CD4-positive, alpha-beta T cell treated with Interleukin-6 for 4 hours (primary cell): ENCODE measurements around the gene ZNF555.
"Not testable (repeated sequence)": the region's sequence is repeated elsewhere in the genome, so short reads cannot be mapped to it uniquely, and the experiment has no call there.

Experiments used
- DNase-seq: peaks from one replicate; pipeline ENCODE4 v3.0.0-alpha.2; 2020; ENCODE audit warnings: mixed read lengths

The ZNF555 gene

DNA sequence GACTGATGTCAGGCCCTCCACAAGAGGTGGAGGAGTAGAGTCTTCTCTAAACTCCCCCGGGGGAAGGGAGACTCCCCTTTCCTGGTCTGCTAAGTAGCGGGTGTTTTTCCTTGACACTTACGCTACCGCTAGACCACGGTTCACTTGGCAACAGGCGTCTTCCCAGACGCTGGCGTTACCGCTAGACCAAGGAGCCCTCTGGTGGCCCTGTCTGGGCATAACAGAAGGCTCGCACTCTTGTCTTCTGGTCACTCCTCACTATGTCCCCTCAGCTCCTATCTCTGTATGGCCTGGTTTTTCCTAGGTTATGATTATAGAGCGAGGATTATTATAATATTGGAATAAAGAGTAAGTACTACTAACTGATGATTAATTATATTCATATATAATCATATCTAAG is 30.9 kb downstream of the ZNF555 start:
- peak; percentile 46 for DNase-seq

DNA sequence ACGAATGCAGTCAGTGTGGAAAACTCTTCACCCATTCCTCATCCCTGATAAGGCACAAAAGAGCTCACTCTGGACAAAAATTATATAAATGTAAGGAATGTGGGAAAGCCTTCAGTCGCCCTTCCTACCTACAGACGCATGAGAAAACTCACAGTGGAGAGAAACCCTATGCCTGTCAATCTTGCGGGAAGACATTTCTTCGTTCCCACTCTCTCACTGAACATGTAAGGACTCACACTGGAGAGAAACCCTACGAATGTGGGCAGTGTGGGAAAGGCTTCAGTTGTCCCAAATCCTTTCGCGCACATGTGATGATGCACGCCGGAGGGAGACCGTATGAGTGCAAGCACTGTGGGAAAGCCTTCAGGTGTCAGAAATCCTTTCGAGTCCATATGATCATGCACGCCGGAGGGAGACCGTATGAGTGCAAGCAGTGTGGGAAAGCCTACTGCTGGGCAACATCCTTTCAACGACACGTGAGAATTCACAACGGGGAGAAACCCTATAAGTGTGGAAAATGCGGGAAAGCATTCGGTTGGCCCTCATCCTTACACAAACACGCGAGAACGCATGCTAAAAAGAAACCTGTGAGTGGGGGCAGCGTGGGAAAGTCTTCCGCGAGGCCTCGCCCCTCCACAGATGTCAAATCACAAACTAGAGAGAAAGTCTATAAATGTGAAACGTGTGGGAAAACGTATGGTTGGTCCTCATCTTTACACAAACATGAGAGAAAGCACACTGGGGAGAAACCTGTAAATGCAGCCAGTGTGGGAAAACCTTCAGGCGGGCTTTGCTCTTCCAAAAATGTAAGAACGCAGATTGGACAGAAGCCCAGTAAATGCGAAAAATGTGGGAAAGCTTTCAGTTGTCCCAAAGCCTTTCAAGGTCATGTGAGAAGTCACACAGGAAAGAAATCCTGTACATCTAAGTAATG is 36.4 kb downstream of the ZNF555 start:
- DNase-seq: no peak

- DNase-seq: no peak
Measured at GRCh38 chr19:2883686-2884439, 42.6 kb downstream of the ZNF555 start.

- no peak for DNase-seq
Measured at GRCh38 chr19:2885736-2886135, 44.5 kb downstream of the ZNF555 start.

DNA sequence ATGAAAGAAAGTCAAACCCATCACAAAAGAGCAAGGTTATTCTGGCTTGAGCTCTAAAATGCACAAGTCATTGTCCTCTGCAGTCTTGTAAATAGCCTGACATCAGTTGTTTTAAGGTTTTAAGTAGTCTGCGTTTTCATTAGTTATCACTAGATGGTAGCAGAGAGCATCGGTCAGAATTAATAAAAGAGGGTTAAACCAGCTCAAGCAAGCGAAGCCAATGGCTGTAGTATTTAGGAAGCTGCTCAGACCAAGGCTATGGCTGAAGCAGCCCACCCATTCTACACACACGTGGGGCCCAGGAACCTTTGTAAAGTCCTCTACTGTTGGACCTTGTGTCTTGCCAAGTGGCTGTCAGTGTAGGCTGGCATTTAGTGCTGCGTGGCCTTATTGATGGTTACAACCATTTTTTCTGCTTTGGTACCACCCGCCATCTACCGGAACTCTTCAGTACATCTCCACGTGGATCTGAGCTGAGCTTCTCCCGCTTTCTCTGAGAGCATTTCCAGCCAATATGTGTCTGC is 46.2 kb downstream of the ZNF555 start:
- no peak for DNase-seq

DNA sequence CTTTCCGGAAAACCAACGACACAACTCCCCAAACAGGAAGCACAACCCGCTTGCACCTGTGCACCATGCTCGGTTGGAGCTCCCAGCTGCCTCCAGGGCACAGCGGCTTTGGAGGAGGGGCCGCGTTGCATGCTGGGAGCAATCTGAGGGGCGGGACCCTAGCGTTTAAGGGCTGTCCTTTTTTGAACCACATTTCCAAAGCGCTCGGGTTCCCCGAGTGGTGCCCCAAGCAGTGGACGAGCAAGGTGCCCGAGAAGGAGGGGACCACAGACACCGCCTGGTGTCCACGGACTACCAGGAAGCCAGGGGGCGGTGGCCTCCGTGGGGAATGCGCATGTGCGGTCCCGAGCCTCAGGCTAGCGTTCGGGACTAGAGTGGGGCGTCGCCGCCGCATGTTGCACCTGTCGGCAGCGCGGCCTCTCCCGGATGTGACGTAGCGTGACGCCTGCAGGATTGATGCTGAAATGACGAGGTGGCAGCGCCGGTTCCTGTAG is 47.5 kb downstream of the ZNF555 start:
- peak; percentile 59 for DNase-seq

DNA sequence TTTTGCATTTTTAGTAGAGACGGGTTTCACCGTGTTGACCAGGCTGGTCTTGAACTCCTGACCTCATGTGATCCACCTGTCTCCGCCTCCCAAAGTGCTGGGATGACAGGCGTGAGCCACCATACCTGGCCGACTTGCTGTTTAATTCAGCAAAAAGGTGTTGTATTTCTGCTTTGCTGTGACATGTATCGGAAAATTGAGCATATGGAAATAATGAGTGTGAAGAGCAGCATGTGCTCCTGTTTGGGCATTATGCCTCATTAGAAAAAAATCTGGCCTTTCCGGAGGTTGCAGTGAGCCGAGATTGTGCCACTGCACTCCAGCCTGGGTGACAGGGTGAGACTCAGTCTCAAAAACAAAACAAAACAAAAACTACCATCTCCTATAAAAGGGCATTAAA is 49.3 kb downstream of the ZNF555 start:
- not testable (repeated sequence) for DNase-seq

DNA sequence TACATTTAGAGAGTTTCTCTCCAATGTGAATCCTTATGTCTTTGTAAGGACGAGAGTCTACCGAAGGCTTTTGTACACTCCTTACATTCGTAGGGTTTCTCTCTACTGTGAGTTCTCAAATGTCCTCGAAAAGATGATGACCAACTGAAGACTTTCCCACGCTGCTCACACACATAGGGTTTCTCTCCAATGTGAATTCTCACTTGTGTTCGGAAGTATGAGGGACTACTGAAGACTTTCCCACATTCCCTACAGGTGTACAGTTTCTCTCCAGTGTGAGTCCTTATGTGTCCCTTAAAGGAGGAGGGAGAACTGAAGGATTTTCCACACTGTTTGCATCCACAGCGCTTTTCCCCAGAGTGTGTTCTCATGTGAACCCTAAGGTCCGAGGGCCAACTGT is 55.4 kb downstream of the ZNF555 start:
- no peak for DNase-seq

GRCh38 chr19:2900296-2901252 is 59.3 kb downstream of the ZNF555 start, which contains the start of gene ZNF57:
ZNF57 (plus strand) TSS chr19:2900928; CDS start chr19:2901046, 118 bp downstream.
- DNase-seq: peak; percentile 99

- no peak for DNase-seq
Measured at GRCh38 chr19:2902590-2903218, 61.4 kb downstream of the ZNF555 start.

- DNase-seq: not testable (repeated sequence)
Measured at GRCh38 chr19:2903326-2903725, 62.1 kb downstream of the ZNF555 start.

DNA sequence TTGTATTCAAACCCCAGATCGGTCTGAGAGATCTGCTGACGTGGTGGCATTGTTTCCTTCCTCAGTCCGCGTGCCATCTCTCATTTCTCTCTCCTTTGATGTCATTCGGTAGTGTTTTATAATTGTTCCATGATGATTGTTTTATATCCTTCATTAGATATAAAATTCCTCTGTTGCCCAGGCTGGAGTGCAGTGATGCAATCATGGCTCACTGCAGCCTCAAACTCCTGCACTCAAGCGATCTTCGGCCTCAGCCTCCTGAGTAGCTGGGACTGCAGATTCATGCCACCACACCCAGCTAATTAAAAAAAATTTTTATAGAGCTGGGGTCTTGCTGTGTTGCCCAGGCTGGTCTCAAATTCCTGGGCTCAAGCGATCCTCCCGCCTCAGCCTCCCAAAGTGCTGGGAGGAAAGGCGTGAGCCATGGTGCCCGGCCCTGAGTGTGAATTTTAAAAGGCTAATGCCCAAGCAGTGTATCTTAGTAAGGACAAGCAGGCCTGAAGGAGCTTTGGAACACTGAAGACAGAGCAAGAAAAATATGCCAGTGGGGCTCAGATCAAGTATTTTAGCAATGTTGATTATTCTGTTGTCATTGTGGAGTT is 64.7 kb downstream of the ZNF555 start:
- no peak for DNase-seq

DNA sequence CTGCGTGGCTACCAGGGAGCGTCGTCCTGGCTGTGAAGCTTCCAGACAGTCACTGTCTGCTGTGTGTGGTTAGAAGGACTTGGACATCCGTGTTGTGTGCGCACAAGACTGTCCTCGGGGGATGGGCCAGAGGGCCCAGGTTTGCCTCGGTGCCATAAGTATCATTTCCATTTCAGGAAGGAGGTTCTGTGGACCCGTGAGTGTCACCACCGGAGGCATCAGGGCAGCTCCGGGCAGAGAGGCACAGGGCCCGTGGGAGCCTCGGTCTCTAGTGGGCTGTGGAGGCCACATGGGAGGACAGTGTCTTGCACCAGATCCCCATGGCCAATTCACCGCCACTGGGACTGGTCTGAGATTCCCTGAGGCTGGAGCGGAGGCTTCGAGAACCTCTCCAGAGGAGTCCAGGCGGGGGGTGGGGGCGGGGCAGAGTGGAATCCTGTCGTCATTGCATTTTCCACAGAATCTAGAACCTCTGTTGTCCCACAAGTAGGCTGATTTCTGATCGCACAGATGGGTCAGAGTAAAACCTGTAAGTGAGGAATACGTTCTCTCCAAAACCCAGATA is 65.4 kb downstream of the ZNF555 start:
- no peak for DNase-seq
